Measurements from ENCODE around the gene BAHCC1.

DNA sequence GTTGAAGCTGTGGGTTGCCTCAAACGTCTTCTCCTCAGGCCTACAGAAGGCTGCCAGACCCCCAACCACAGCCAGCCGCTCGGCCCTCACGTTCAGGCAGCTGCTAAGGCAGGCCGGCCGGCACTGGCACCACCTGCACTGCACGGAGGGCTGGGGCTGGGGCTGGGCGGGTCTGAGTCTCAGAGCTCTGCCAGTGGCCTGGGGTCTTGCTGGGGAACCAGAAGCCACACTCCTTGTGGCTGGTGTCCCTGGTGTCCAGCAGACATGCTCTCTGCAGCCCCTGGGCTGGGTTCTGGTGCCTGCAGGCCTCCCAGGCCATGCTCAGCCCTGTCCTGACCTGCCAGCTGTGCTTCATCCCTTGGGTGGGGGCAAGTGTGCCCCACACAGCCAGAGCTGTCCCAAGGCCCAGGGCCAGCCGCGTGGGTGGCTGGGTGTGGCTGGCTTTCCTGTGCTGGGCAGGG lies 42.0 kb downstream of the BAHCC1 start:
- TF ChIP-seq, protein P1, sequence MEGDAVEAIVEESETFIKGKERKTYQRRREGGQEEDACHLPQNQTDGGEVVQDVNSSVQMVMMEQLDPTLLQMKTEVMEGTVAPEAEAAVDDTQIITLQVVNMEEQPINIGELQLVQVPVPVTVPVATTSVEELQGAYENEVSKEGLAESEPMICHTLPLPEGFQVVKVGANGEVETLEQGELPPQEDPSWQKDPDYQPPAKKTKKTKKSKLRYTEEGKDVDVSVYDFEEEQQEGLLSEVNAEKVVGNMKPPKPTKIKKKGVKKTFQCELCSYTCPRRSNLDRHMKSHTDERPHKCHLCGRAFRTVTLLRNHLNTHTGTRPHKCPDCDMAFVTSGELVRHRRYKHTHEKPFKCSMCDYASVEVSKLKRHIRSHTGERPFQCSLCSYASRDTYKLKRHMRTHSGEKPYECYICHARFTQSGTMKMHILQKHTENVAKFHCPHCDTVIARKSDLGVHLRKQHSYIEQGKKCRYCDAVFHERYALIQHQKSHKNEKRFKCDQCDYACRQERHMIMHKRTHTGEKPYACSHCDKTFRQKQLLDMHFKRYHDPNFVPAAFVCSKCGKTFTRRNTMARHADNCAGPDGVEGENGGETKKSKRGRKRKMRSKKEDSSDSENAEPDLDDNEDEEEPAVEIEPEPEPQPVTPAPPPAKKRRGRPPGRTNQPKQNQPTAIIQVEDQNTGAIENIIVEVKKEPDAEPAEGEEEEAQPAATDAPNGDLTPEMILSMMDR (IDR thresholded peaks at IDR 0.05; ENCODE audit: low read depth, low read length, poor library complexity, severe bottlenecking) = no peak
- no peak for TF ChIP-seq EZH2phosphoT487 (IDR thresholded peaks at IDR 0.05; ENCODE audit: borderline replicate concordance, low read length)
